ENCODE measurements around the gene SLC25A47.

Gene SLC25A47

GRCh38 chr14:100364403-100364802 lies 41.3 kb downstream of the SLC25A47 start:
- no peaks in the 10 kb centered on the region for H3K4me1 ChIP-seq (ENCODE audit: control insufficient read depth in 2 of 2, insufficient read depth in 2 of 2, low read length in 2 of 2)
- no peak overlapping the region for H3K27ac ChIP-seq (ENCODE audit: low read depth in 2 of 2, low read length in 2 of 2)
- H3K9ac ChIP-seq (ENCODE audit: low read depth in 1 of 2, low read length in 2 of 2), result no peak overlapping the region
- no peaks in the 10 kb centered on the region for H3K27me3 ChIP-seq (ENCODE audit: control insufficient read depth in 2 of 2, insufficient read depth in 2 of 2, low read length in 2 of 2)
- peaks cover 41 to 53% of the 10 kb centered on the region in 2 donors for H3K36me3 ChIP-seq (ENCODE audit: control insufficient read depth in 2 of 2, insufficient read depth in 2 of 2, low read length in 2 of 2)
- no peak overlapping the region for H3K4me3 ChIP-seq (ENCODE audit: low read length in 2 of 2)
- H3K9me3 ChIP-seq (ENCODE audit: control insufficient read depth in 2 of 2, low read length in 2 of 2), result no peaks in the 10 kb centered on the region

- no peaks in the 10 kb centered on the region for H3K9me3 ChIP-seq (ENCODE audit: control insufficient read depth in 2 of 2, low read length in 2 of 2)
- no peak overlapping the region for H3K9ac ChIP-seq (ENCODE audit: low read depth in 1 of 2, low read length in 2 of 2)
- H3K4me1 ChIP-seq (ENCODE audit: control insufficient read depth in 2 of 2, insufficient read depth in 2 of 2, low read length in 2 of 2), result no peaks in the 10 kb centered on the region
- no peaks in the 10 kb centered on the region for H3K27me3 ChIP-seq (ENCODE audit: control insufficient read depth in 2 of 2, insufficient read depth in 2 of 2, low read length in 2 of 2)
- no peak overlapping the region for H3K4me3 ChIP-seq (ENCODE audit: low read length in 2 of 2)
- H3K27ac ChIP-seq (ENCODE audit: low read depth in 2 of 2, low read length in 2 of 2), result no peak overlapping the region
- peaks cover 30 to 44% of the 10 kb centered on the region in 2 donors for H3K36me3 ChIP-seq (ENCODE audit: control insufficient read depth in 2 of 2, insufficient read depth in 2 of 2, low read length in 2 of 2)
Measured at GRCh38 chr14:100365741-100366140, 42.6 kb downstream of the SLC25A47 start.

- Histone ChIP-seq H3K36me3 (ENCODE audit: control insufficient read depth in 2 of 2, insufficient read depth in 2 of 2, low read length in 2 of 2) (peaks cover 18 to 31% of the 10 kb centered on the region in 2 donors), H3K4me3 (ENCODE audit: low read length in 2 of 2) (no peak overlapping the region), H3K9ac (ENCODE audit: low read depth in 1 of 2, low read length in 2 of 2) (no peak overlapping the region), H3K27ac (ENCODE audit: low read depth in 2 of 2, low read length in 2 of 2) (no peak overlapping the region), H3K27me3 (ENCODE audit: control insufficient read depth in 2 of 2, insufficient read depth in 2 of 2, low read length in 2 of 2) (no peaks in the 10 kb centered on the region), H3K4me1 (ENCODE audit: control insufficient read depth in 2 of 2, insufficient read depth in 2 of 2, low read length in 2 of 2) (no peaks in the 10 kb centered on the region), H3K9me3 (ENCODE audit: control insufficient read depth in 2 of 2, low read length in 2 of 2) (no peaks in the 10 kb centered on the region)
Measured at GRCh38 chr14:100369019-100369418, 45.9 kb downstream of the SLC25A47 start.

DNA sequence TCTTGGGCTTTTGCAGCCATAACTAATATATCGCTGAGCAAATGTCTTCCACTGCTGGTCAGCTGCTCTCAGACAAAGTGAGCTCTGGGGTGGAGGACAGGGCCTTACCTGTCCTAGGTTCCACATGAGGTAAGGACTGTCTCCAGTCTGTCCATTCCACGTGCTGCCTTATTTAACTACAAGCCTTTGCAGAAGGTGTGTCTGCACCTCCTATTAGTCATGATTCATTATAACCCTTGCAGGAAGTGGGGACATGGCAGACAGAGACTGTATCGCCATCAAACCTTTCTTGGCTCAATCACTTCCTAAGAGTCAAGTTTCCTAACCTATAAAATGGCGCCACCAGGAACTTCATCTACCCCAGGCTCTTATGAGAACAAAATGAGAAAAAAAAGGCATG lies 46.9 kb downstream of the SLC25A47 start:
- H3K4me3 ChIP-seq (ENCODE audit: low read length in 2 of 2), result no peak overlapping the region
- H3K9me3 ChIP-seq (ENCODE audit: control insufficient read depth in 2 of 2, low read length in 2 of 2), result no peaks in the 10 kb centered on the region
- H3K27me3 ChIP-seq (ENCODE audit: control insufficient read depth in 2 of 2, insufficient read depth in 2 of 2, low read length in 2 of 2), result no peaks in the 10 kb centered on the region
- H3K4me1 ChIP-seq (ENCODE audit: control insufficient read depth in 2 of 2, insufficient read depth in 2 of 2, low read length in 2 of 2), result peaks cover 0 to 2% of the 10 kb centered on the region in 2 donors
- H3K27ac ChIP-seq (ENCODE audit: low read depth in 2 of 2, low read length in 2 of 2), result no peak overlapping the region
- H3K9ac ChIP-seq (ENCODE audit: low read depth in 1 of 2, low read length in 2 of 2), result no peak overlapping the region
- H3K36me3 ChIP-seq (ENCODE audit: control insufficient read depth in 2 of 2, insufficient read depth in 2 of 2, low read length in 2 of 2), result peaks cover 17 to 25% of the 10 kb centered on the region in 2 donors

DNA sequence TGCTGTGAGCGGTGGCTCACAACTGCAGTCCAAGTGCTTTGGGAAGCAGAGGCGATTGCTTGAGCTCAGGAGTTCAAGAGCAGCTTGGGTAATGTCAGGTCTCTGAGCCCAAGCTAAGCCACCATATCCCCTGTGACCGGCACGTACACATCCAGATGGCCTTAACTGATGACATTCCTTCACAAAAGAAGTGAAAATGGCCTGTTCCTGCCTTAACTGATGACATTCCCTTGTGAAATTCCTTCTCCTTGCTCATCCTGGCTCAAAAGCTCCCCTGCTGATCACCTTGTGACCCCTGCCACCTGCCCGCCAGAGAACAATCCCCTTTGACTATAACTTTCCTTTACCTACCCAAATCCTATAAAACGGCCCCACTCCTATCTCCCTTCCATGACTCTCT lies 48.6 kb downstream of the SLC25A47 start:
- Histone ChIP-seq H3K9ac (ENCODE audit: low read depth in 1 of 2, low read length in 2 of 2) (no peak overlapping the region), H3K27me3 (ENCODE audit: control insufficient read depth in 2 of 2, insufficient read depth in 2 of 2, low read length in 2 of 2) (no peaks in the 10 kb centered on the region), H3K36me3 (ENCODE audit: control insufficient read depth in 2 of 2, insufficient read depth in 2 of 2, low read length in 2 of 2) (peaks cover 11 to 13% of the 10 kb centered on the region in 2 donors), H3K9me3 (ENCODE audit: control insufficient read depth in 2 of 2, low read length in 2 of 2) (no peaks in the 10 kb centered on the region), H3K4me1 (ENCODE audit: control insufficient read depth in 2 of 2, insufficient read depth in 2 of 2, low read length in 2 of 2) (peaks cover 5 to 6% of the 10 kb centered on the region in 2 donors), H3K27ac (ENCODE audit: low read depth in 2 of 2, low read length in 2 of 2) (no peak overlapping the region), H3K4me3 (ENCODE audit: low read length in 2 of 2) (peak overlapping the region in 1 of 2 donors; percentile 7)

GRCh38 chr14:100372357-100373048 lies 49.4 kb downstream of the SLC25A47 start:
- Histone ChIP-seq H3K27ac (ENCODE audit: low read depth in 2 of 2, low read length in 2 of 2) (peak overlapping the region in 1 of 2 donors; percentile 38), H3K9me3 (ENCODE audit: control insufficient read depth in 2 of 2, low read length in 2 of 2) (no peaks in the 10 kb centered on the region), H3K27me3 (ENCODE audit: control insufficient read depth in 2 of 2, insufficient read depth in 2 of 2, low read length in 2 of 2) (no peaks in the 10 kb centered on the region), H3K4me3 (ENCODE audit: low read length in 2 of 2) (peak overlapping the region in 1 of 2 donors; percentile 28), H3K36me3 (ENCODE audit: control insufficient read depth in 2 of 2, insufficient read depth in 2 of 2, low read length in 2 of 2) (peaks cover 11 to 13% of the 10 kb centered on the region in 2 donors), H3K9ac (ENCODE audit: low read depth in 1 of 2, low read length in 2 of 2) (no peak overlapping the region), H3K4me1 (ENCODE audit: control insufficient read depth in 2 of 2, insufficient read depth in 2 of 2, low read length in 2 of 2) (peaks cover 12% of the 10 kb centered on the region in 2 donors)

GRCh38 chr14:100374270-100374669 lies 51.1 kb downstream of the SLC25A47 start:
- Histone ChIP-seq H3K9ac (ENCODE audit: low read depth in 1 of 2, low read length in 2 of 2) (peak overlapping the region; percentile 22 to 88), H3K9me3 (ENCODE audit: control insufficient read depth in 2 of 2, low read length in 2 of 2) (no peaks in the 10 kb centered on the region), H3K36me3 (ENCODE audit: control insufficient read depth in 2 of 2, insufficient read depth in 2 of 2, low read length in 2 of 2) (peaks cover 0 to 6% of the 10 kb centered on the region in 2 donors), H3K4me1 (ENCODE audit: control insufficient read depth in 2 of 2, insufficient read depth in 2 of 2, low read length in 2 of 2) (peaks cover 14 to 15% of the 10 kb centered on the region in 2 donors), H3K4me3 (ENCODE audit: low read length in 2 of 2) (peak overlapping the region; percentile 96 to 98), H3K27me3 (ENCODE audit: control insufficient read depth in 2 of 2, insufficient read depth in 2 of 2, low read length in 2 of 2) (no peaks in the 10 kb centered on the region), H3K27ac (ENCODE audit: low read depth in 2 of 2, low read length in 2 of 2) (peak overlapping the region; percentile 63 to 94)

- no peaks in the 10 kb centered on the region for H3K9me3 ChIP-seq (ENCODE audit: control insufficient read depth in 2 of 2, low read length in 2 of 2)
- H3K9ac ChIP-seq (ENCODE audit: low read depth in 1 of 2, low read length in 2 of 2), result peak overlapping the region; percentile 87 to 88
- peaks cover 14 to 15% of the 10 kb centered on the region in 2 donors for H3K4me1 ChIP-seq (ENCODE audit: control insufficient read depth in 2 of 2, insufficient read depth in 2 of 2, low read length in 2 of 2)
- H3K36me3 ChIP-seq (ENCODE audit: control insufficient read depth in 2 of 2, insufficient read depth in 2 of 2, low read length in 2 of 2), result peaks cover 0 to 6% of the 10 kb centered on the region in 2 donors
- peak overlapping the region; percentile 96 to 98 for H3K4me3 ChIP-seq (ENCODE audit: low read length in 2 of 2)
- H3K27ac ChIP-seq (ENCODE audit: low read depth in 2 of 2, low read length in 2 of 2), result peak overlapping the region; percentile 63 to 94
- no peaks in the 10 kb centered on the region for H3K27me3 ChIP-seq (ENCODE audit: control insufficient read depth in 2 of 2, insufficient read depth in 2 of 2, low read length in 2 of 2)
Measured at GRCh38 chr14:100374876-100375265, 51.7 kb downstream of the SLC25A47 start.

- peaks cover 14 to 15% of the 10 kb centered on the region in 2 donors for H3K4me1 ChIP-seq (ENCODE audit: control insufficient read depth in 2 of 2, insufficient read depth in 2 of 2, low read length in 2 of 2)
- H3K9ac ChIP-seq (ENCODE audit: low read depth in 1 of 2, low read length in 2 of 2), result peak overlapping the region; percentile 87 to 88
- no peaks in the 10 kb centered on the region for H3K27me3 ChIP-seq (ENCODE audit: control insufficient read depth in 2 of 2, insufficient read depth in 2 of 2, low read length in 2 of 2)
- peak overlapping the region; percentile 86 to 94 for H3K27ac ChIP-seq (ENCODE audit: low read depth in 2 of 2, low read length in 2 of 2)
- H3K4me3 ChIP-seq (ENCODE audit: low read length in 2 of 2), result peak overlapping the region; percentile 96 to 98
- H3K36me3 ChIP-seq (ENCODE audit: control insufficient read depth in 2 of 2, insufficient read depth in 2 of 2, low read length in 2 of 2), result peaks cover 0 to 3% of the 10 kb centered on the region in 2 donors
- no peaks in the 10 kb centered on the region for H3K9me3 ChIP-seq (ENCODE audit: control insufficient read depth in 2 of 2, low read length in 2 of 2)
Measured at GRCh38 chr14:100375266-100375962, 52.3 kb downstream of the SLC25A47 start.
